Chondrocyte (in vitro differentiated cells): ENCODE data around the gene GUCA2B. TPM values are rescaled to one million over a fixed set of nuclear protein-coding genes. Genes with fewer than 3 reads are reported as not detected.

Source experiments
- DNase-seq: peaks from one replicate; pipeline ENCODE4 v3.0.0; 2021; ENCODE audit warnings: mixed read lengths, low spot score
- H3K27ac Mint-ChIP-seq: one replicate; pipeline ENCODE4 v1.8.0; 2021; ENCODE audit warnings: mild to moderate bottlenecking, moderate library complexity, mixed read lengths; ENCODE audit not compliant: unreplicated experiment
- H3K27me3 Mint-ChIP-seq: 2 replicates; pipeline ENCODE4 v1.8.0; 2021; ENCODE audit warnings: low read depth, mixed read lengths
- H3K36me3 Mint-ChIP-seq: 2 replicates; pipeline ENCODE4 v1.8.0; 2021; ENCODE audit warnings: low read depth, mixed read lengths
- H3K4me1 Mint-ChIP-seq: 2 replicates; pipeline ENCODE4 v1.8.0; 2021; ENCODE audit warnings: low read depth, mild to moderate bottlenecking, mixed read lengths
- H3K4me3 Mint-ChIP-seq: one replicate; pipeline ENCODE4 v1.8.0; 2021; ENCODE audit warnings: mild to moderate bottlenecking, moderate library complexity, mixed read lengths; ENCODE audit not compliant: unreplicated experiment
- H3K9me3 Mint-ChIP-seq: 2 replicates; pipeline ENCODE4 v1.8.0; 2021; ENCODE audit warnings: low read depth, mixed read lengths
- CTCF ChIP-seq: fragments of 200-600 bp; sonication (generic); IDR thresholded peaks from 2 replicates; pipeline ENCODE4 v1.5.0; 2021; ENCODE audit warnings: antibody characterized with exemption, mild to moderate bottlenecking, moderate library complexity
- total RNA-seq: library from RNA; stranded (reverse); gene quantifications from 3 replicates; pipeline ENCODE4 v1.2.1, GENCODE V29; 2021

Gene GUCA2B
- total RNA-seq, 1 donor from 2014 or later, result not detected

- Mint-ChIP-seq H3K27me3 (no peaks in the 10 kb centered on the region), H3K4me1 (no peaks in the 10 kb centered on the region), H3K4me3 (no peak overlapping the region), H3K36me3 (peaks cover 23% of the 10 kb centered on the region), H3K27ac (no peak overlapping the region), H3K9me3 (peaks cover 12% of the 10 kb centered on the region)
- TF ChIP-seq CTCF, result no peak
- DNase-seq, result no peak
These were observed 45.0 kb downstream of the GUCA2B start for GRCh38 chr1:42198251-42198650.

GRCh38 chr1:42201986-42202385, 48.8 kb downstream of the GUCA2B start:
- H3K27ac Mint-ChIP-seq, result no peak overlapping the region
- no peak for DNase-seq
- peaks cover 30% of the 10 kb centered on the region for H3K36me3 Mint-ChIP-seq
- TF ChIP-seq CTCF, result no peak
- no peaks in the 10 kb centered on the region for H3K4me1 Mint-ChIP-seq
- peaks cover 12% of the 10 kb centered on the region for H3K9me3 Mint-ChIP-seq
- no peaks in the 10 kb centered on the region for H3K27me3 Mint-ChIP-seq
- no peak overlapping the region for H3K4me3 Mint-ChIP-seq

Other genes with a start within 250 kb of the GUCA2B start
- 3.6 to 5.6 TPM (median 4.5 TPM) in 3 replicates for gene HIVEP3, start 234.5 kb upstream of the GUCA2B start, total RNA-seq
- not detected in 3 replicates for gene GUCA2A, start 11.3 kb downstream of the GUCA2B start, total RNA-seq
- 26.3 to 30.9 TPM (median 29.2 TPM) in 3 replicates for gene FOXJ3, start 181.8 kb downstream of the GUCA2B start, total RNA-seq
- 0.18 to 0.27 TPM in 2 of 3 replicates, not detected in the other for gene RIMKLA, start 227.4 kb downstream of the GUCA2B start, total RNA-seq